Prostate gland (tissue), 2 donors: ENCODE measurements around the gene DIP2B. TPM values are rescaled to one million over a fixed set of nuclear protein-coding genes. Genes with fewer than 3 reads are reported as not detected.

Source experiments
- DNase-seq: peaks from one replicate; pipeline ENCODE4 v3.0.0-alpha.2; 2019; ENCODE audit warnings: low spot score
- H3K27ac ChIP-seq, 2 donors: fragments of 200-600 bp; sonication (generic); 2 replicates each; pipeline ENCODE4 v1.5.1; 2017 to 2019
- H3K27me3 ChIP-seq: fragments of 200-600 bp; sonication (generic); replicated peaks from 2 replicates; pipeline ENCODE4 v1.5.1; 2019; ENCODE audit not compliant: insufficient read depth
- H3K36me3 ChIP-seq, 2 donors: fragments of 200-600 bp; sonication (generic); 1 replicate in 1 of 2; 2 replicates in 1 of 2; pipeline versions ENCODE4 v1.5.1 to v1.8.1; 2017 to 2019
- H3K4me1 ChIP-seq: fragments of 200-600 bp; sonication (generic); replicated peaks from 2 replicates; pipeline ENCODE4 v1.5.1; 2019
- H3K4me3 ChIP-seq, 2 donors: fragments of 200-600 bp; sonication (generic); 2 replicates each; pipeline ENCODE4 v1.5.1; 2017 to 2019
- H3K9me3 ChIP-seq: fragments of 200-600 bp; sonication (generic); 2 replicates; pipeline ENCODE4 v1.5.1; 2017
- CTCF ChIP-seq, 4 experiments: fragments of 200-600 bp in 2 of 4; fragments of 450-650 bp in 2 of 4; sonication (generic) in 2 of 4; IDR thresholded peaks; 1 replicate in 3 of 4; 2 replicates in 1 of 4; pipeline ENCODE4 v1.5.1; 2016 to 2019; ENCODE audit warnings: antibody characterized with exemption in 4 of 4, mild to moderate bottlenecking in 2 of 4, moderate library complexity in 2 of 4
- POLR2A ChIP-seq: fragments of 450-650 bp; IDR thresholded peaks from one replicate; pipeline ENCODE4 v1.6.1; 2016; ENCODE audit warnings: antibody characterized with exemption, mild to moderate bottlenecking
- POLR2AphosphoS5 ChIP-seq: sonication (generic); formaldehyde crosslinking; IDR thresholded peaks from one replicate; pipeline ENCODE4 v1.6.1; 2017; ENCODE audit warnings: antibody characterized with exemption
- WGBS: methylation state at CpG from one replicate; pipeline ENCODE4 v1.1.5; 2018; 5-methylcytosine and 5-hydroxymethylcytosine counted together
- intact Hi-C: fragments of 100-400 bp; cut with DNase I; formaldehyde crosslinking; loops from one replicate; pipeline ENCODE4 v1.14.2; 2022
- total RNA-seq, 2 donors: library from RNA; depleted of rRNA; stranded (reverse); fragments of >200 nt; gene quantifications; one replicate each; pipeline ENCODE4 v1.1.0, GENCODE V29; 2016

DIP2B gene
- total RNA-seq, 2 donors from 2014 or later, result 23.2 to 56.3 TPM

DNA sequence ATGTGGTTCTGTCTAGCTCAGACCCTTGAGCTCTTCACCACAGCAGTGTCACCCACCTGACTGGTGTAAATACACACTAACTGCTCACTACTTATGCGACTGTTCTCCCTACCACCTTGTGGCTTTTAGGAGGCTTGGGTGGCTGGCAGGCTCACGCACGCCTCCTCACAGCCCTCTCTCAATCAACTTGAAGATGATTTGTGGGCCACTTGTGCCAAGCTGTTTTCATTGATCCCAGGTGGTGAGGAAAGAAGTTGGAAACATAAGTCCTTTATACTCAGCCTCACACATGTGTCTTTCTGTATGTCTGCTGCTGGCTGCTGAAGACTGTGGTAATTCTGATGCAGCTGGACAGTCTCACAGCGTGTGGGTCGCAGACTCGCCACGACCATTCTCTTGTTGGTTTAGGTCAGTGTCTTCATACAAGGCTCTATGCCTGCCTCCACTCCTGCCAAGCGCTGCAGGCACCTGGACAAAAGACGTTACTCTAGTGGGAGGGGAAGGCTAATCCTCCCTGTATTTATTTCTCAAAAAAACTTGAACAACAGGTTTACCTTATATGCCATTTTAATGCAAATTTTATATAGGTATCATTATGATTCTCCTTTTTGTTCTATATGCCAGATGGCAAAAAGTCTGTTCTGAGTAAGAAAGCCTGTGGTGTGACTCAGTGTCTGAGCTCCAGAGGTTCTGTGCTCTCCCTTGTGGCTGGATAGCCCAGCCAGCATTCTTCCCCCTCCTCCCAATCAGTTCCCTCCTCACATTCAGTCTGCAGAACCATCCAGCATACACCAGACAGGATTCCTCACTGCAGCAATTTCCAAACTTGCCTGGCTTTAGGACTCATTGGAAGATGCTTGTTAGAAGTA, 115.6 kb downstream of the DIP2B start:
- intact Hi-C loops, result no loop called here
- no peak overlapping the region for H3K4me3 ChIP-seq
- WGBS, result 39% methylated on average over 9 of the region's 9 CpGs
- H3K27ac ChIP-seq, result no peak overlapping the region
- no peak for TF ChIP-seq POLR2AphosphoS5
- no peak for TF ChIP-seq POLR2A
- TF ChIP-seq CTCF (IDR thresholded peaks at IDR 0.05), result no peak
- H3K36me3 ChIP-seq, result no peaks in the 10 kb centered on the region
- no peaks in the 10 kb centered on the region for H3K4me1 ChIP-seq
- DNase-seq, result no peak
- H3K9me3 ChIP-seq, result no peaks in the 10 kb centered on the region
- H3K27me3 ChIP-seq, result no peaks in the 10 kb centered on the region

DNA sequence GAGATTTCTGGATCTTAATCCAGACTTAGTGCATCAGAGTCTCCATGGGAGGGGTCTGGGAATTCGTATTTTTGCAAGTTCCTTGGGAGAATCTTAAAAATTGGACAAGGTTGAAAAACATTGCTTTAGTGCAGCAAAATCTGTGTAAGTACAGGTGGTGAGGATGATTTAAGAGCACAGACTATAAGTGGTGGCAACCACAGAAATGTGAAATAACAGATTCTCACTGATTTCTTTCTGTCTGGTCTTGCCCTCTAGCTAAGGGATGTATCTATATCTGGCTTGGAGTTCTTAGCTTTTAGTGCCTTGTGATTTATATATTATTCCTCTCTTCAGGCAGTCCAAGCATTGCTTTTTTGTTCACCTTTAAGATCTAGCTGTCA, 116.2 kb downstream of the DIP2B start:
- no peak for TF ChIP-seq CTCF (IDR thresholded peaks at IDR 0.05)
- no peak for TF ChIP-seq POLR2AphosphoS5
- no peak for TF ChIP-seq POLR2A
- intact Hi-C loops, result no loop called here
- Histone ChIP-seq H3K4me3 (no peak overlapping the region), H3K9me3 (no peaks in the 10 kb centered on the region), H3K27ac (no peak overlapping the region), H3K4me1 (no peaks in the 10 kb centered on the region), H3K27me3 (no peaks in the 10 kb centered on the region), H3K36me3 (no peaks in the 10 kb centered on the region)
- 53% methylated on average over 1 of the region's 1 CpG for WGBS
- no peak for DNase-seq

- intact Hi-C loops, result no loop called here
- no peaks in the 10 kb centered on the region for H3K4me1 ChIP-seq
- no peak overlapping the region for H3K4me3 ChIP-seq
- TF ChIP-seq POLR2AphosphoS5 (no peak), POLR2A (no peak), CTCF (IDR thresholded peaks at IDR 0.05) (no peak)
- H3K36me3 ChIP-seq, result no peaks in the 10 kb centered on the region
- H3K27me3 ChIP-seq, result no peaks in the 10 kb centered on the region
- DNase-seq, result peak; percentile 30
- 42% methylated on average over 8 of the region's 8 CpGs for WGBS
- H3K9me3 ChIP-seq, result no peaks in the 10 kb centered on the region
- H3K27ac ChIP-seq, result no peak overlapping the region
Observed at GRCh38 chr12:50621399-50622300, 116.9 kb downstream of the DIP2B start.

DNA sequence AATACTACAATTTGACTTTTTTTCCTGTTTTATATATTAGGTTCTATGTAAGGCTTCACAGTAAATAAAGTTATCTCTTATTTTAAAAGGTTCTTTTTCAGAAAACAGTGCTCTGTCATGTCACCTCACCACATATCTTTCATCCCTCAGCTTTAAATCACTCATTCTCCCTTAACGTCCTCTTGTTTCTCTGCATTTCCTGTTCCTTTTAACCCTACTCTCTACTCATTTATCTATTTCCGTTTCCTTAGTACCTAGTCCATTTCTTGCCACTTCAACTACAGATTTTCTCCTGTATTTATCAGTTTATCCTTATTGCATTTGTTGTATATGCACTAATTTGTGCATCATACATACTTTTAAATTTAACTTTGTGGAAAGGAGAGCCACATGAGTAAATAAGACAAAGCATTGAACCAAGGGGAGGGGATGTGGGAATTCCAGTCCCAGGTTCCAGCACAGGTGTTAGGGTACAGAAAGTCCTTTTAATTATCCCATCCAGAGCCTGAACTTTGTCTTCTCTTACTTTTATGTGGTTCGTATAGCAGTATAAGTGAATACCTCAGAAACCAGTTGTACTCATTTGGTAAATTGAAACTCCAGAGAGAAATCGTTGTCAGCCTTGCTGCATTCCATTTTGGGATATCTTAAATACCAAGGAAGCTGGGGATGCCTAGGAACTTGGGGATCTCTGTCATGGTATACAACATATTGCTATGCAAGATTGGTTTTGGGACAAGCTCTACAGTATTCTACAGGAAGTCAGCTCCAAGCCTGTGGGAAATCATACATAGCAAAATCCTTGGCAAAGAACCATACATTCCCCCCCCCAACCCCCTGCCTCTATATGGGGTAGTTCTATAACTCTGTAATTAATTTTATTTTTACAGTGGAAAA, 120.5 kb downstream of the DIP2B start:
- no peak overlapping the region for H3K27ac ChIP-seq
- 61% methylated on average over 4 of the region's 4 CpGs for WGBS
- DNase-seq, result no peak
- H3K4me3 ChIP-seq, result no peak overlapping the region
- TF ChIP-seq POLR2A (no peak), CTCF (IDR thresholded peaks at IDR 0.05) (no peak), POLR2AphosphoS5 (no peak)
- intact Hi-C loops, result no loop called here
- H3K4me1 ChIP-seq, result no peaks in the 10 kb centered on the region
- no peaks in the 10 kb centered on the region for H3K36me3 ChIP-seq
- no peaks in the 10 kb centered on the region for H3K9me3 ChIP-seq
- no peaks in the 10 kb centered on the region for H3K27me3 ChIP-seq
